ENCODE results near the gene MRPL46. TPM values are rescaled to one million over a fixed set of nuclear protein-coding genes. Genes with fewer than 3 reads are reported as not detected.

Gene MRPL46
- total RNA-seq, 3 donors from 2014 or later: 24.9 to 29.3 (median 27.7) TPM

DNA sequence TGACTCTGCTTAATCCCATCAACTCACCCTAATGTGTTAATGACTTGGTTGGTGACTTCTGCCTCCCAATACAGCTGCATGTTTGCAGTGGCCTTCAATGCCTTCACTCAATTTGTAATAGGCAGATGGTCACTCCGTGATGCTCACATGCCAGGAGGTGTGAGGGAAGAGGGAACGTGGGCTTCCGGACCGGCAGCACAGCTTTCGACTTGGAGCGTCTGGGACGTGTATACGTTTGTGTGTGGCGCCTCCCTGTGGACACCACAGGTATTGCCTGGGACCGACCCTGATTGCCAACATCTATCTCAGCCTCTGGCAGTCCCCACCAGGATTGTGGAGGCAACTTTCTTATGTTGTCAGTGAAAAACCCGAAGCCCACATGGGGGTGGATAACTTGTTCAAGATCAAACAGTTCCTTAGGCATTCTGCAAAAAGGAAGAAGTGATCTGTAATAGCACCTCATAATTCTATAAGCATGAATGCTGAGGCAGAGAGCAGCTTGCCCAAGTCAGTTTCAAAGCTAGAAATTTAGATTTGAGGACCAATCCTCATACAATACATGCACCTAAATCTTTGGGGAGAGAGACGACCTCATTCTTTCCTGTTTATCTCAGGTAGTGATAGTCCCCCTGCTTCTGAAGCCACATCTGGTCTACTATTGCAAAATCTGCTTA lies 16.9 kb downstream of the MRPL46 start:
- DNase-seq (peak in 2 of 3 donors; percentile 70 to 74), ATAC-seq (peak; percentile 72)

DNA sequence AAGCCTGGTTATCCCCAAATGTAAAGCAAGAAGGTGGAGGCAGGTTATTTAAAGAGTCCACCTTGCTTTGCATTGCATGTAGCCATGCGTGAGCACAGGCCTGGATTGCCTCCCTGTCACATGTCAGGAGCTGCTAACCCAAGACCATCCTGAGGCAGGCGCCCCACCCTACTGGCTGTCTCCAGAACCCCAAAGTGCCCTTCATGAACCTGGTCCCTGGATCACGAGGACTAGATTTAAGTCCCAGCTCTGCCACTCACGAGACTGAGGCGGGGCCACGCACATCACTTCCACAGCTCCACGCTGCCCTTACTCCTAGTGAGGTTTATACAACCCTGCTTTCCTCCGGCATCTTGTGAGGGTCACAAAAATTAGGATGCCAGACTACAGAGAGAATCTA lies 17.6 kb downstream of the MRPL46 start:
- TF ChIP-seq, protein P1, sequence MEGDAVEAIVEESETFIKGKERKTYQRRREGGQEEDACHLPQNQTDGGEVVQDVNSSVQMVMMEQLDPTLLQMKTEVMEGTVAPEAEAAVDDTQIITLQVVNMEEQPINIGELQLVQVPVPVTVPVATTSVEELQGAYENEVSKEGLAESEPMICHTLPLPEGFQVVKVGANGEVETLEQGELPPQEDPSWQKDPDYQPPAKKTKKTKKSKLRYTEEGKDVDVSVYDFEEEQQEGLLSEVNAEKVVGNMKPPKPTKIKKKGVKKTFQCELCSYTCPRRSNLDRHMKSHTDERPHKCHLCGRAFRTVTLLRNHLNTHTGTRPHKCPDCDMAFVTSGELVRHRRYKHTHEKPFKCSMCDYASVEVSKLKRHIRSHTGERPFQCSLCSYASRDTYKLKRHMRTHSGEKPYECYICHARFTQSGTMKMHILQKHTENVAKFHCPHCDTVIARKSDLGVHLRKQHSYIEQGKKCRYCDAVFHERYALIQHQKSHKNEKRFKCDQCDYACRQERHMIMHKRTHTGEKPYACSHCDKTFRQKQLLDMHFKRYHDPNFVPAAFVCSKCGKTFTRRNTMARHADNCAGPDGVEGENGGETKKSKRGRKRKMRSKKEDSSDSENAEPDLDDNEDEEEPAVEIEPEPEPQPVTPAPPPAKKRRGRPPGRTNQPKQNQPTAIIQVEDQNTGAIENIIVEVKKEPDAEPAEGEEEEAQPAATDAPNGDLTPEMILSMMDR (IDR thresholded peaks at IDR 0.05): no peak
- DNase-seq (no peak), ATAC-seq (no peak)
- intact Hi-C loops (cut with DNase I, micrococcal nuclease): no loop called here
- no peak overlapping the region for H3K4me3 ChIP-seq
- no peaks in the 10 kb centered on the region for H3K4me1 ChIP-seq (ENCODE audit: low read depth)
- H3K9me3 ChIP-seq: no peaks in the 10 kb centered on the region
- H3K36me3 ChIP-seq (ENCODE audit: low read depth): no peaks in the 10 kb centered on the region

More for the DNA sequence above, 16.9 kb downstream of the MRPL46 start:
- TF ChIP-seq, protein P1 (IDR thresholded peaks at IDR 0.05): peak; percentile 48
- intact Hi-C loops (cut with DNase I, micrococcal nuclease): no loop called here
- H3K4me3 ChIP-seq: no peak overlapping the region
- H3K36me3 ChIP-seq (ENCODE audit: low read depth): no peaks in the 10 kb centered on the region
- H3K9me3 ChIP-seq: no peaks in the 10 kb centered on the region
- no peaks in the 10 kb centered on the region for H3K4me1 ChIP-seq (ENCODE audit: low read depth)

DNA sequence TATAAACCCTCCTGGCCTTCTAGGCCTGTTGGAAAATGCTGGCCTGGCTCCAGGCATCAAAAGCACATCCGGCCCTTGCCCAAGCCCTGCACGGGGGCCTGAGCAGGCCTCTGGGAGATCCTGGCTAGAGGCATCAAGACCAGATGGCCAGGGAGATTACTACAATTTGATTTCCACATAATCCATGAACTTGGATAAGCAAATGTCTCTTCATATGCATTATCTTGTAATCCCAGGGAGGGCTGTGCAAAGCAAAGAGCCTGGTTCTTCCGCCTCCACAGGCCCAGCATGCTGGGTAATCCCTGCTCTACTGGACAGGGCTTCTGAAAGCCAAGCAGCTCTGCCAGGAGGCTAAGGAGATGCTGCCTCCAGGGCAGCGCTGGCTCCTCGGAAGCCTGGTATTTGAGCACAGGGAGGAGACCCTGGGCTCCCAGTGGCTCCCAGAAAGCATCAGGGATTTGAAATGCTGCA lies 18.2 kb downstream of the MRPL46 start:
- ATAC-seq (no peak), DNase-seq (no peak)
- Histone ChIP-seq H3K36me3 (ENCODE audit: low read depth) (no peaks in the 10 kb centered on the region), H3K4me1 (ENCODE audit: low read depth) (no peaks in the 10 kb centered on the region), H3K4me3 (no peak overlapping the region), H3K9me3 (no peaks in the 10 kb centered on the region)
- intact Hi-C loops (cut with DNase I, micrococcal nuclease): no loop called here
- TF ChIP-seq, protein P1 (IDR thresholded peaks at IDR 0.05): no peak

DNA sequence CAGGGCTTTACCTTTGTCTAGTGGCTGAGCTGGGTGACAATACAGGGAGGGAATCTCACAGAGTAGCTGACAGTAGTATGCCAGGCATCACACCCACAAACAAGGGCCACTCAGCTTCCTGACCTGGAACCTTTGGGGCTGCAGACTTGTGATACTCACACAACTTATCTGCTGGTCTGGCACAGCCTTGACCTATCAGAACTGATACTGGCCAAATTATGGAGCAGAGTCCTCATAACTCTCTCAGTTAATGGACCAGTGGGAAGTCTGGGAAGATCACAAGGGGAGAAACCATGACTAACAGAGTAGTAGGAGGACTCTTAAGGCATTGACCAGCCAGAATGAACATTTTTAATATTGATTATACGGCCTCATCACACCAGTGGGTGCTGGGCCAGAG lies 19.4 kb downstream of the MRPL46 start:
- intact Hi-C loops (cut with DNase I, micrococcal nuclease): no loop called here
- H3K9me3 ChIP-seq: no peaks in the 10 kb centered on the region
- no peaks in the 10 kb centered on the region for H3K36me3 ChIP-seq (ENCODE audit: low read depth)
- no peaks in the 10 kb centered on the region for H3K4me1 ChIP-seq (ENCODE audit: low read depth)
- TF ChIP-seq, protein P1 (IDR thresholded peaks at IDR 0.05): no peak
- DNase-seq: no peak
- H3K4me3 ChIP-seq: no peak overlapping the region
- ATAC-seq: no peak

DNA sequence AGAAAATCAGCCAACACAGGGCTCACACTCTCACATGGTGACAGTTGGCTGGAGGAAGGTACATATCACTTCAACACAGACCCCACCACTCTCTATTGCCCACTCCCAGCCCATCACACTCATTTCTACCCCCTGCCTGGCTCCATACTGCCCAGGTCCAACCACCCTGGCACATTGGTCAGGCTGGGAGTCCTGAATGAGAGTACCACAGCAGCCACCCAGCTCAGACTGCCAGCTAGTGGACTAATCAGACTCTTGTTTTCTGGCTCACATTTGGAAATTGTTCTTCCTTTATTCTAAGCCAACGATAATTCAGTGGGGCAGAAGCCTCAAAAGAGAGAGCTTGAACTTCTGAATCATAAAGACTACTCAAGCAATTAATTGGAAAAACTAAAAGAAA lies 20.0 kb downstream of the MRPL46 start:
- no peak for DNase-seq
- no peaks in the 10 kb centered on the region for H3K36me3 ChIP-seq (ENCODE audit: low read depth)
- TF ChIP-seq, protein P1 (IDR thresholded peaks at IDR 0.05): no peak
- no peaks in the 10 kb centered on the region for H3K9me3 ChIP-seq
- intact Hi-C loops (cut with DNase I, micrococcal nuclease): no loop called here
- ATAC-seq: no peak
- no peak overlapping the region for H3K4me3 ChIP-seq
- H3K4me1 ChIP-seq (ENCODE audit: low read depth): no peaks in the 10 kb centered on the region

All from mucosa of descending colon (tissue), 3 donors.